SU-DHL-6 (cell line): ENCODE measurements around the gene EVI5.

ENCODE experiments used
- CTCF ChIP-seq: fragments of 200-600 bp; sonication (generic); IDR thresholded peaks from one replicate; pipeline ENCODE4 v1.5.1; 2017; ENCODE audit warnings: antibody characterized with exemption, mild to moderate bottlenecking, low read length, moderate library complexity; ENCODE audit not compliant: insufficient read depth, poor library complexity, severe bottlenecking
- EZH2phosphoT487 ChIP-seq: fragments of 200-600 bp; sonication (generic), shearing (Covaris generic); conservative IDR thresholded peaks from 2 replicates; pipeline ENCODE4 v1.6.1; 2018; ENCODE audit warnings: mild to moderate bottlenecking, antibody characterized with exemption, low read length, moderate library complexity, mixed read lengths

- TF ChIP-seq CTCF (no peak), EZH2phosphoT487 (no peak)
These were observed 280.5 kb downstream of the EVI5 start for GRCh38 chr1:92504291-92505014.
